Measurements from ENCODE around the gene NXPE3.

- TF ChIP-seq CTCF (IDR thresholded peaks at IDR 0.05) = no peak
- TF ChIP-seq EP300 (IDR thresholded peaks at IDR 0.05) = no peak
- no peak for TF ChIP-seq POLR2A (IDR thresholded peaks at IDR 0.05)
These were observed 88.5 kb downstream of the NXPE3 start for GRCh38 chr3:101867511-101867910.

Measured in tibial nerve (tissue), 4 donors.